Upper lobe of right lung (tissue), 1 donor: Measurements from ENCODE around the gene TPO. TPM values are rescaled to one million over a fixed set of nuclear protein-coding genes. Genes with fewer than 3 reads are reported as not detected.

Source experiments
- ATAC-seq: fragments of 200-7000 bp; cut with Tn5 transposase; one replicate; pipeline ENCODE4 v1.9.1; 2020; ENCODE audit warnings: mild to moderate bottlenecking, moderate library complexity
- DNase-seq: peaks from one replicate; pipeline ENCODE4 v3.0.0-alpha.2; 2020
- H3K27ac ChIP-seq: fragments of 200-600 bp; one replicate; pipeline ENCODE4 v1.8.0; 2022
- H3K27me3 ChIP-seq: fragments of 200-600 bp; one replicate; pipeline ENCODE4 v1.8.0; 2022; ENCODE audit warnings: mild to moderate bottlenecking
- H3K36me3 ChIP-seq: fragments of 200-600 bp; one replicate; pipeline ENCODE4 v1.8.0; 2022
- H3K4me1 ChIP-seq: fragments of 200-600 bp; one replicate; pipeline ENCODE4 v1.8.0; 2022
- H3K4me3 ChIP-seq: fragments of 200-600 bp; one replicate; pipeline ENCODE4 v1.8.0; 2022; ENCODE audit warnings: mild to moderate bottlenecking
- H3K9me3 ChIP-seq: fragments of 200-600 bp; one replicate; pipeline ENCODE4 v1.8.0; 2022
- intact Hi-C: fragments of 100-400 bp; cut with DNase I; formaldehyde crosslinking; loops from one replicate; pipeline ENCODE4 v1.11.0; 2022
- total RNA-seq: library from RNA; stranded (reverse); fragmentation: NEBNext Ultra II Directional; extraction: Animal tissue kit (Norgen Biotek cat#: 25700); gene quantifications from one replicate; pipeline ENCODE4 v1.2.1, GENCODE V29; 2021
- TF ChIP-seq, protein P1 (sequence below): fragments of 200-600 bp; IDR thresholded peaks from one replicate; pipeline ENCODE4 v1.8.0; 2022; ENCODE audit warnings: antibody characterized with exemption
- donor health status: DM: no; HTN: yes; CAD: no; lungs with severe emphysema.

The TPO gene
- total RNA-seq, 1 donor from 2014 or later = not detected

DNA sequence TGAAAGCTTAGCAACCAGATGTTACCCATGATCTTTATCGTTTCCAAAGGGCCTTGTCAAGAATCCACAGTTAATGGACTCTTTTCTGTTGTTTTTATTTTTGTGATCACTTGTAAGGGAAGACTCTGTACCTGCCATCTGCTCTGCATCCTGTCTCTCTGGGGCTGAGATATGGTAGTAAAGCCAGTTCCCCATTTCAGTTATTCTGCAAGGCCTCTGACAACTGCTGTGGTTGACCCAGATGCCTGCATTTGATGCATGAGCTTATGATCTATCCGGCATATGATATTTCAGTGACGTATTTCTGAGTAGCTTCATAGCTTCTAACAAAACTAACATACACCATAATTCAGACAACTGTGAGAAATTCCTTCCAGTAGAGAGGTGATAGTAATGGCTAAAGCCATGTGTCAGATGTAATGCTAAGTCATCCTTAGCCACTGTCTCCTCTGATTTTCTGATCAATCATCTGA is 105.1 kb downstream of the TPO start:
- no peaks in the 10 kb centered on the region for H3K9me3 ChIP-seq
- H3K27me3 ChIP-seq = no peaks in the 10 kb centered on the region
- H3K4me1 ChIP-seq = no peaks in the 10 kb centered on the region
- ATAC-seq (no peak), DNase-seq (no peak)
- H3K4me3 ChIP-seq = no peak overlapping the region
- TF ChIP-seq, protein P1, sequence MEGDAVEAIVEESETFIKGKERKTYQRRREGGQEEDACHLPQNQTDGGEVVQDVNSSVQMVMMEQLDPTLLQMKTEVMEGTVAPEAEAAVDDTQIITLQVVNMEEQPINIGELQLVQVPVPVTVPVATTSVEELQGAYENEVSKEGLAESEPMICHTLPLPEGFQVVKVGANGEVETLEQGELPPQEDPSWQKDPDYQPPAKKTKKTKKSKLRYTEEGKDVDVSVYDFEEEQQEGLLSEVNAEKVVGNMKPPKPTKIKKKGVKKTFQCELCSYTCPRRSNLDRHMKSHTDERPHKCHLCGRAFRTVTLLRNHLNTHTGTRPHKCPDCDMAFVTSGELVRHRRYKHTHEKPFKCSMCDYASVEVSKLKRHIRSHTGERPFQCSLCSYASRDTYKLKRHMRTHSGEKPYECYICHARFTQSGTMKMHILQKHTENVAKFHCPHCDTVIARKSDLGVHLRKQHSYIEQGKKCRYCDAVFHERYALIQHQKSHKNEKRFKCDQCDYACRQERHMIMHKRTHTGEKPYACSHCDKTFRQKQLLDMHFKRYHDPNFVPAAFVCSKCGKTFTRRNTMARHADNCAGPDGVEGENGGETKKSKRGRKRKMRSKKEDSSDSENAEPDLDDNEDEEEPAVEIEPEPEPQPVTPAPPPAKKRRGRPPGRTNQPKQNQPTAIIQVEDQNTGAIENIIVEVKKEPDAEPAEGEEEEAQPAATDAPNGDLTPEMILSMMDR = no peak
- no peak overlapping the region for H3K27ac ChIP-seq
- intact Hi-C loops = no loop called here
- no peaks in the 10 kb centered on the region for H3K36me3 ChIP-seq

DNA sequence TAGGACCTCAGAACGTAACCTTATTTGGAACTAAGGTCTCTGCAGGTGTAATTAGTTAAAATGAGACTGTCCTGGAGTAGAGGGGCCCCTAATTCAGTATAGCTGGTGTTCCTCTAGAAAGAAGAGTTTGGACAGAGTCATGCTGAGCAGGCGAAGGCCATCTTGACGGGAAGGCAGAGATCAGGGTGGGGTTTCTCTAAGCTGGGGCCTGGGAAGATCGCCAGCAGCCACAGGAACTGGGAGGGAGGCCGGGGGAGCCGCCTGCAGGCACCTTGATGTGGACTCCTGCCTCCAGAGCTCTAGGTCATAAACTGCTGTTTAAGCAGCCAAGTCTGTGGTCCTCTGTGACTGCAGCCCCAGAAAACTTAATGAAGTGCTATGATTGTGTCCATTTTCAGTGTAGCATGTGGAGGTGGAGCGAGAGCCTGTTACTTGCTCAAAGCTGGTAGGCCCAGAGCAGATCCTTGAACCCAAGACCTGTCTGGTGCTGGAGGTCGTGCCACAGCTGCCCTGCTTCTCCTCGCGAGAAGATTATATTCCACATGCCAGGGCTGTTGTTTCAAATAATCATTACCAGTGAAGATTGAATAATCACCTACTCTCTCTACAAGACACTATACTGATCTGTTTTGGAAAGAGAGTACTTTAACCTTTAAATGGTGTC is 105.7 kb downstream of the TPO start:
- Histone ChIP-seq H3K4me3 (no peak overlapping the region), H3K27me3 (no peaks in the 10 kb centered on the region), H3K27ac (no peak overlapping the region), H3K9me3 (no peaks in the 10 kb centered on the region), H3K36me3 (no peaks in the 10 kb centered on the region), H3K4me1 (no peaks in the 10 kb centered on the region)
- no peak for ATAC-seq
- TF ChIP-seq, protein P1 = no peak
- DNase-seq = no peak
- intact Hi-C loops = no loop called here

DNA sequence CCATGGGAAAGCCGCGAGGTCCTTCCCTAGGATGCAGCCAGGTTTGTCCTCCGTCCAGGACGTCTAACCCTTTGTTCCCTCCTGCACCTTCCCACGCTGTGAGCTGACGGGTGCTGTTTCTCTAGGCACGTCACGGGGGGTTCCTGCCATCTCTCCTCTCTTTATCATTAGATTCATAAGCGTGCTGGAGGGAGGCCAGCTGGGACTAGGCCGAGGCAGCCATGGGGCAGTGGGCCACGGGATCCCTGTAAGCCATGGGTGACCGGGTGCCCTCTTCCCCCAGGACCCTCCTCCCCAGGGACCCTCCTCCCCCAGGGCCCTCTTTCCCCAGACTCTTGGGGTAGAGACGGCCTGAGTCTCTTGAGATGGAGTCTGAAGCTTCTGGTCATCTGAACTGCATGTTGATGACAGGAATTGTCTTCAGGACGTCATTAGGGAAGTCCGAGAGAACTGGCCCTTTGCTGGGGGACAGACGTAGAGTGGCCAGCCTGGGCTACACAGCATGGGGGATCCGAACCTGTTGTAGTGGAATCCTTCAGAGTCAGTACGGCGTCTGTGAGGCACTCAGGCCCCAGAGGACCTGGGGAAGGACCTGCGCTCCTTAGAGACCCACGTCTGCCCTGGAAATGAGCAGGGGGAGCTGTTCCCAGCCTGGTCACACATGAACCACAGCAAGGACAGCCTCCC is 108.1 kb downstream of the TPO start:
- DNase-seq = no peak

DNA sequence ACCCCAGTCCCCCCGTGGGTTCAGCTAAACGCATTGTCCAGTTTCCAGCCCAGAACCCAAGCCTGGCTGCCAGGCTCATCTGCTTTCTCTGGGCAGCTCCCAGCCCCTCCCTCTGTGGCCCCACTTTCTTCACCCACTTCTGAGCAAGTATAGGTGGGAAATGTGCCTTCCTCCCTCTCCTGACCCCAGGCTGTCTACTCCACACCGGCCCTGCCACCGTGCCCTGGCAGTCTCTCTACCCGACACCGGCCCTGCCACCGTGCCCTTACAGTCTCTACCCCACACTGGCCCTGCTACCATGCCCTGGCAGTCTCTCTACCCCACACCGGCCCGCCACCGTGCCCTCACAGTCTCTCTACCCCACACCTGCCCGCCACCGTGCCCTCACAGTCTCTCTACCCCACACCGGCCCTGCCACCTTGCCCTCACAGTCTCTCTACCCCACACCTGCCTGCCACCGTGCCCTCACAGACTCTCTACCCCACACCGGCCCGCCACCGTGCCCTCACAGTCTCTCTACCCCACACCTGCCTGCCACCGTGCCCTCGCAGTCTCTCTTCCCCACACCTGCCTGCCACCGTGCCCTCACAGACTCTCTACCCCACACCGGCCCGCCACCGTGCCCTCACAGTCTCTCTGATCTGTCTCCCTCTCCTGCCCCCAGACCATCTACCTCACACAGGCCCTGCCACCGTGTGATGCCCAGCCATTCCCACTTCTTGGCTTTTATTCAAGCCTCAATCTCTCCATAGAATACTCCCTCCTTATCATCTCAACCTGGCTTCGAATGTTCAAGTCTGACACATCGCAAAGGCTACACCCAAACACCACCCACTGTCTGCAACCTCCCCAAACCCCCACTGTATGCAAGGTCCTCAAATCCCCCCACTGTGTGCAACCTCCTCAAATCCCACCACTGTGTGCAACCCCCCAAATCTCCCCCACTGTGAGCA is 108.9 kb downstream of the TPO start:
- Histone ChIP-seq H3K36me3 (no peaks in the 10 kb centered on the region), H3K4me3 (no peak overlapping the region), H3K4me1 (no peaks in the 10 kb centered on the region), H3K27me3 (no peaks in the 10 kb centered on the region), H3K9me3 (no peaks in the 10 kb centered on the region), H3K27ac (no peak overlapping the region)
- TF ChIP-seq, protein P1 = no peak
- no peak for DNase-seq
- intact Hi-C loops = no loop called here
- ATAC-seq = no peak

More for the DNA sequence above, 108.1 kb downstream of the TPO start:
- no peak overlapping the region for H3K4me3 ChIP-seq
- ATAC-seq = no peak
- H3K27me3 ChIP-seq = no peaks in the 10 kb centered on the region
- intact Hi-C loops = no loop called here
- H3K27ac ChIP-seq = no peak overlapping the region
- H3K9me3 ChIP-seq = no peaks in the 10 kb centered on the region
- H3K4me1 ChIP-seq = no peaks in the 10 kb centered on the region
- no peaks in the 10 kb centered on the region for H3K36me3 ChIP-seq
- TF ChIP-seq, protein P1 = no peak

DNA sequence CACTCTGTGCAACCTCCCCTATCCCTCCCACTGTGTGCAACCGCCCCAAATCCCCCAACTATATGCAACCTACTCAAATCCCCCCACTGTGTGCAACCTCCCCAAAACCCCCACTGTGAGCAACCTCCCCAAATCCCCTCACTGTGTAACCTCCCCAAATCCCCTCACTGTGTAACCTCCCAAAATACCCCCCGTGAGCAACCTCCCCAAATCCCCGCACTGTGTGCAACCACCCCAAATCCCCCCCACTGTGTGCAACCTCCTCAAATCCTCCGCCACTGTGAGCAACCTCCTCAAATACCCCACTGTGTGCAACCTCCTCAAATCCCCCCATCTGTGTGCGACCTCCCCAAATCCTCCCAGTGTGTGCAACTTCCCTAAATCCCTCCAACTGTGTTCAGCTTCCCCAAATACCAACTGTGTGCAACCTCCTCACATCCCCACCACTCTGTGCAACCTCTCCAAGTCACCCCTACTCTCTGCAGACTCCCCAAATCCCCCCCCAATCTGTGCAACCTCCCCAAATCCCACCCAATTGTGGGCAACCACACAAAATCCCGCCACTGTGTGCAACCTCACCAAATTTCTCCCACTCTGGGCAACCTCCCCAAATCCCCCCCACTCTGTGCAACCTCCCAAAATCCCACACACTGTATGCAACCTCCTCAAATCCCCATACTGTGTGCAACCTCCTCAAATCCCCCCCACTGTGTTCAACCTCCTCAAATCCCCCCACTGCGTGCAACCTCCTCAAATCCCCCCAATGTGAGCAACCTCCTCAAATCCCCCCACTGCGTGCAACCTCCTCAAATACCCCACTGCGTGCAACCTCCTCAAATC is 114.1 kb downstream of the TPO start:
- DNase-seq (no peak), ATAC-seq (no peak)

More for the DNA sequence above, 114.1 kb downstream of the TPO start:
- Histone ChIP-seq H3K4me3 (no peak overlapping the region), H3K9me3 (no peaks in the 10 kb centered on the region), H3K27ac (no peak overlapping the region), H3K36me3 (no peaks in the 10 kb centered on the region), H3K27me3 (no peaks in the 10 kb centered on the region), H3K4me1 (no peaks in the 10 kb centered on the region)
- intact Hi-C loops = no loop called here
- TF ChIP-seq, protein P1 = no peak
